HepG2 (cell line): Measurements from ENCODE around the gene CDC25C. TPM values are rescaled to one million over a fixed set of nuclear protein-coding genes. Genes with fewer than 3 reads are reported as not detected.

Experiments
- AKNA ChIP-seq: sonication (generic); formaldehyde crosslinking; IDR thresholded peaks from 2 replicates; pipeline ENCODE4 v1.4.0; 2020; ENCODE audit warnings: missing genetic modification reagents, borderline replicate concordance
- CEBPG ChIP-seq: IDR thresholded peaks from 2 replicates; pipeline ENCODE4 v1.6.1; 2016
- JUN ChIP-seq: sonication (generic); formaldehyde crosslinking; IDR thresholded peaks from 2 replicates; pipeline ENCODE4 v1.4.0; 2020; ENCODE audit warnings: mild to moderate bottlenecking, missing genetic modification reagents
- LBX2 ChIP-seq: sonication (generic); formaldehyde crosslinking; IDR thresholded peaks from 2 replicates; pipeline ENCODE4 v1.5.0; 2020; ENCODE audit warnings: missing genetic modification reagents, mild to moderate bottlenecking, borderline replicate concordance
- NFYC ChIP-seq: IDR thresholded peaks from 2 replicates; pipeline ENCODE4 v1.6.1; 2016; ENCODE audit warnings: missing genetic modification reagents, missing compliant biosample characterization
- NR2F2 ChIP-seq: IDR thresholded peaks from 2 replicates; pipeline ENCODE4 v1.6.1; 2012; ENCODE audit warnings: low read depth, inconsistent platforms, borderline replicate concordance
- PRPF4 ChIP-seq: fragments of 200-400 bp; formaldehyde crosslinking; IDR thresholded peaks from 2 replicates; pipeline ENCODE4 v1.6.1; 2016; ENCODE audit warnings: low read length, low read depth; ENCODE audit not compliant: poor library complexity, severe bottlenecking
- SALL1 ChIP-seq: sonication (generic); formaldehyde crosslinking; IDR thresholded peaks from 2 replicates; pipeline ENCODE4 v1.8.0; 2022; ENCODE audit warnings: mild to moderate bottlenecking, missing genetic modification reagents
- SMARCE1 ChIP-seq: fragments of 450-650 bp; IDR thresholded peaks from 2 replicates; pipeline ENCODE4 v1.6.1; 2017; ENCODE audit warnings: borderline replicate concordance
- SOX5 ChIP-seq: IDR thresholded peaks from 2 replicates; pipeline ENCODE4 v1.6.1; 2016; ENCODE audit warnings: borderline replicate concordance
- SP140L ChIP-seq: sonication (generic); formaldehyde crosslinking; IDR thresholded peaks from 2 replicates; pipeline ENCODE4 v1.4.0; 2020; ENCODE audit warnings: missing genetic modification reagents, borderline replicate concordance
- ZBTB43 ChIP-seq: sonication (generic); formaldehyde crosslinking; conservative IDR thresholded peaks from 2 replicates; pipeline ENCODE4 v1.4.0; 2020; ENCODE audit warnings: missing genetic modification reagents
- ZIK1 ChIP-seq: sonication (generic); formaldehyde crosslinking; IDR thresholded peaks from 2 replicates; pipeline ENCODE4 v1.5.0; 2020; ENCODE audit warnings: mild to moderate bottlenecking, low read depth, missing genetic modification reagents, borderline replicate concordance
- ZNF337 ChIP-seq: sonication (generic); formaldehyde crosslinking; IDR thresholded peaks from 2 replicates; pipeline ENCODE4 v1.5.1; 2020; ENCODE audit warnings: missing genetic modification reagents, low read depth, mild to moderate bottlenecking, borderline replicate concordance
- ZNF468 ChIP-seq: sonication (generic); formaldehyde crosslinking; IDR thresholded peaks from 2 replicates; pipeline ENCODE4 v1.8.0; 2022; ENCODE audit warnings: mild to moderate bottlenecking, moderate library complexity, missing genetic modification reagents
- ZNF772 ChIP-seq: sonication (generic); formaldehyde crosslinking; IDR thresholded peaks from 2 replicates; pipeline ENCODE4 v1.5.0; 2020; ENCODE audit warnings: mild to moderate bottlenecking, missing genetic modification reagents
- ZXDC ChIP-seq: sonication (generic); formaldehyde crosslinking; IDR thresholded peaks from 2 replicates; pipeline ENCODE4 v1.5.0; 2020; ENCODE audit warnings: mild to moderate bottlenecking, missing genetic modification reagents
- ZZZ3 ChIP-seq: sonication (generic); formaldehyde crosslinking; IDR thresholded peaks from 2 replicates; pipeline ENCODE4 v1.4.0; 2020; ENCODE audit warnings: missing genetic modification reagents, mild to moderate bottlenecking, borderline replicate concordance
- polyA plus RNA-seq, 8 experiments: library from polyadenylated mRNA; depleted of rRNA in 3 of 8; stranded (reverse) in 7 of 8; unstranded in 1 of 8; fragments of >200 nt; fragmentation: Illumina TruSeq in 4 of 8; extraction: Trizol in 4 of 8; gene quantifications; 2 replicates each; pipeline versions ENCODE4 v1.2.1 to v1.2.3, GENCODE V29; 2011 to 2016; ENCODE audit warnings: low read depth in 4 of 8, missing spikeins in 1 of 8, mixed read lengths in 1 of 8; ENCODE audit not compliant: insufficient read depth in 1 of 8
- total RNA-seq, 5 experiments: library from RNA; depleted of rRNA; stranded (reverse); fragments of >200 nt; fragmentation: Illumina TruSeq; extraction: Trizol; gene quantifications; 2 replicates each; pipeline ENCODE4 v1.2.3, GENCODE V29; 2016; ENCODE audit warnings: low read depth in 1 of 5

The CDC25C gene
- total and polyA plus RNA-seq, 2 of the 13 experiments (the other 11 are each of a cell fraction or from before 2014, with no cell fraction given), result 17.7 to 27.6 TPM

GRCh38 chr5:138337685-138338410, 6.2 kb upstream of the CDC25C start, which contains the start of gene FAM53C (continued):
- TF ChIP-seq ZNF468 (CRISPR knock-in tag) (peak; percentile 19; the same call in 1 of the 2 replicates), NFYC (CRISPR knock-in tag) (no peak; the same call in none of the 2 replicates), ZNF772 (CRISPR knock-in tag) (peak; percentile 67; the same call in 1 of the 2 replicates), SALL1 (CRISPR knock-in tag) (peak; percentile 86; the same call in 1 of the 2 replicates), ZIK1 (CRISPR knock-in tag) (peak; percentile 83; the same call in 1 of the 2 replicates), NR2F2 (no peak; the same call in 1 of the 2 replicates), SP140L (CRISPR knock-in tag) (0 out of 2 replicates have a peak, but pooled peaks have one; percentile 57), AKNA (CRISPR knock-in tag) (no peak), SOX5 (no peak), ZNF337 (CRISPR knock-in tag) (no peak), ZBTB43 (peak; percentile 79), SMARCE1 (no peak), JUN (CRISPR knock-in tag) (peak; percentile 2; the same call in 1 of the 2 replicates), ZXDC (CRISPR knock-in tag) (no peak), LBX2 (peak; percentile 92; the same call in 1 of the 2 replicates), ZZZ3 (CRISPR knock-in tag) (peak; percentile 42), PRPF4 (no peak), CEBPG (CRISPR knock-in tag) (peak; percentile 31; the same call in 1 of the 2 replicates)
